Activated naive CD8-positive, alpha-beta T cell treated with anti-CD3 and anti-CD28 coated beads, Interleukin-2, amount 10 ng/mL, durations not matched to agents 7 days and 5 days (primary cell): ENCODE measurements around the gene PAX3. TPM values are rescaled to one million over a fixed set of nuclear protein-coding genes. Genes with fewer than 3 reads are reported as not detected.

Experiments
- ATAC-seq: fragments of 150-1000 bp; cut with Tn5 transposase; one replicate; pipeline ENCODE4 v1.10.0; 2021; ENCODE audit warnings: low read depth, moderate library complexity
- POLR2A ChIA-PET: fragments of 350-600 bp; sonication (Branson Sonifier 250); formaldehyde crosslinking; loops from one replicate; lab custom pipeline; 2021; ENCODE audit warnings: antibody characterized with exemption; lab: Charles Lee
- DNase-seq: peaks from one replicate; pipeline ENCODE4 v3.0.0; 2021
- H3K27ac Mint-ChIP-seq: one replicate; pipeline ENCODE4 v1.8.0; 2022; ENCODE audit warnings: mild to moderate bottlenecking, mixed read lengths
- H3K27me3 Mint-ChIP-seq: one replicate; pipeline ENCODE4 v1.8.0; 2022; ENCODE audit warnings: mild to moderate bottlenecking, moderate library complexity, mixed read lengths
- H3K36me3 Mint-ChIP-seq: one replicate; pipeline ENCODE4 v1.8.0; 2021; ENCODE audit warnings: mild to moderate bottlenecking, mixed read lengths
- H3K4me1 Mint-ChIP-seq: one replicate; pipeline ENCODE4 v1.8.0; 2021; ENCODE audit warnings: mixed read lengths
- H3K4me3 Mint-ChIP-seq: one replicate; pipeline ENCODE4 v1.8.0; 2022; ENCODE audit warnings: mild to moderate bottlenecking, moderate library complexity, mixed read lengths
- H3K9me3 Mint-ChIP-seq: one replicate; pipeline ENCODE4 v1.8.0; 2021; ENCODE audit warnings: mixed read lengths
- total RNA-seq, 2 experiments: library from RNA; stranded (reverse); gene quantifications; one replicate each; pipeline ENCODE4 v1.2.3, GENCODE V29; 2021

Gene PAX3
- total RNA-seq, 2 experiments from 2014 or later = not detected

- peaks cover 9% of the 10 kb centered on the region for H3K9me3 Mint-ChIP-seq
- H3K36me3 Mint-ChIP-seq = peaks cover 6% of the 10 kb centered on the region
- no peak overlapping the region for H3K4me3 Mint-ChIP-seq
- no peak for ATAC-seq
- DNase-seq = no peak
- H3K27me3 Mint-ChIP-seq = peaks cover 98% of the 10 kb centered on the region
- H3K27ac Mint-ChIP-seq = no peak overlapping the region
- POLR2A ChIA-PET = no interaction called here
- H3K4me1 Mint-ChIP-seq = peaks cover 15% of the 10 kb centered on the region
Measured at GRCh38 chr2:222297600-222297935, 1.2 kb downstream of the PAX3 start.

GRCh38 chr2:222296911-222297599 lies 1.7 kb downstream of the PAX3 start:
- DNase-seq (peak; percentile 41), ATAC-seq (peak; percentile 22)
- H3K27me3 Mint-ChIP-seq = peaks cover 98% of the 10 kb centered on the region
- H3K4me3 Mint-ChIP-seq = no peak overlapping the region
- peaks cover 15% of the 10 kb centered on the region for H3K4me1 Mint-ChIP-seq
- H3K27ac Mint-ChIP-seq = peak overlapping the region; percentile 42
- H3K9me3 Mint-ChIP-seq = peaks cover 9% of the 10 kb centered on the region
- POLR2A ChIA-PET = no interaction called here
- H3K36me3 Mint-ChIP-seq = peaks cover 6% of the 10 kb centered on the region

GRCh38 chr2:222296311-222296741 lies 2.5 kb downstream of the PAX3 start:
- H3K4me1 Mint-ChIP-seq = peaks cover 15% of the 10 kb centered on the region
- H3K9me3 Mint-ChIP-seq = peaks cover 9% of the 10 kb centered on the region
- peak overlapping the region; percentile 1 for H3K4me3 Mint-ChIP-seq
- POLR2A ChIA-PET = no interaction called here
- H3K36me3 Mint-ChIP-seq = peaks cover 6% of the 10 kb centered on the region
- no peak overlapping the region for H3K27ac Mint-ChIP-seq
- H3K27me3 Mint-ChIP-seq = peaks cover 98% of the 10 kb centered on the region
- ATAC-seq (no peak), DNase-seq (no peak)

- ATAC-seq = no peak
Measured at GRCh38 chr2:222295368-222296062, 3.3 kb downstream of the PAX3 start.

GRCh38 chr2:222294996-222295367 lies 3.8 kb downstream of the PAX3 start:
- Mint-ChIP-seq H3K9me3 (peaks cover 15% of the 10 kb centered on the region), H3K36me3 (peaks cover 6% of the 10 kb centered on the region), H3K27ac (peak overlapping the region; percentile 12), H3K4me1 (peaks cover 17% of the 10 kb centered on the region), H3K27me3 (peaks cover 97% of the 10 kb centered on the region), H3K4me3 (peak overlapping the region; percentile 55)
- DNase-seq = no peak
- ATAC-seq = no peak
- POLR2A ChIA-PET = no interaction called here

More at GRCh38 chr2:222295368-222296062, 3.3 kb downstream of the PAX3 start:
- H3K27me3 Mint-ChIP-seq = peaks cover 97% of the 10 kb centered on the region
- peaks cover 11% of the 10 kb centered on the region for H3K9me3 Mint-ChIP-seq
- peak overlapping the region; percentile 55 for H3K4me3 Mint-ChIP-seq
- DNase-seq = no peak
- peak overlapping the region; percentile 12 for H3K27ac Mint-ChIP-seq
- peaks cover 6% of the 10 kb centered on the region for H3K36me3 Mint-ChIP-seq
- POLR2A ChIA-PET = no interaction called here
- peaks cover 15% of the 10 kb centered on the region for H3K4me1 Mint-ChIP-seq

GRCh38 chr2:222293660-222294630 lies 4.9 kb downstream of the PAX3 start:
- ATAC-seq (no peak), DNase-seq (no peak)
- H3K4me3 Mint-ChIP-seq = no peak overlapping the region
- peaks cover 97% of the 10 kb centered on the region for H3K27me3 Mint-ChIP-seq
- H3K36me3 Mint-ChIP-seq = peaks cover 4% of the 10 kb centered on the region
- no peak overlapping the region for H3K27ac Mint-ChIP-seq
- POLR2A ChIA-PET = no interaction called here
- H3K9me3 Mint-ChIP-seq = peaks cover 10% of the 10 kb centered on the region
- H3K4me1 Mint-ChIP-seq = peaks cover 13% of the 10 kb centered on the region

- H3K27ac Mint-ChIP-seq = no peak overlapping the region
- peaks cover 13% of the 10 kb centered on the region for H3K4me1 Mint-ChIP-seq
- peaks cover 9% of the 10 kb centered on the region for H3K9me3 Mint-ChIP-seq
- ATAC-seq (no peak), DNase-seq (no peak)
- peaks cover 96% of the 10 kb centered on the region for H3K27me3 Mint-ChIP-seq
- H3K36me3 Mint-ChIP-seq = peaks cover 4% of the 10 kb centered on the region
- no peak overlapping the region for H3K4me3 Mint-ChIP-seq
- POLR2A ChIA-PET = no interaction called here
Measured at GRCh38 chr2:222292149-222293134, 6.4 kb downstream of the PAX3 start.

GRCh38 chr2:222291485-222291841 lies 7.3 kb downstream of the PAX3 start:
- DNase-seq = no peak
- POLR2A ChIA-PET = no interaction called here
- no peak overlapping the region for H3K4me3 Mint-ChIP-seq
- no peak overlapping the region for H3K27ac Mint-ChIP-seq
- H3K9me3 Mint-ChIP-seq = peaks cover 9% of the 10 kb centered on the region
- H3K27me3 Mint-ChIP-seq = peaks cover 95% of the 10 kb centered on the region
- H3K4me1 Mint-ChIP-seq = peaks cover 11% of the 10 kb centered on the region
- ATAC-seq = no peak
- peaks cover 4% of the 10 kb centered on the region for H3K36me3 Mint-ChIP-seq

GRCh38 chr2:222290736-222291484 lies 7.9 kb downstream of the PAX3 start:
- no peak for ATAC-seq
- no peak for DNase-seq
- POLR2A ChIA-PET = no interaction called here
- H3K27ac Mint-ChIP-seq = no peak overlapping the region
- H3K4me1 Mint-ChIP-seq = peaks cover 9% of the 10 kb centered on the region
- H3K36me3 Mint-ChIP-seq = peaks cover 2% of the 10 kb centered on the region
- H3K27me3 Mint-ChIP-seq = peaks cover 91% of the 10 kb centered on the region
- peaks cover 7% of the 10 kb centered on the region for H3K9me3 Mint-ChIP-seq
- H3K4me3 Mint-ChIP-seq = no peak overlapping the region

- Mint-ChIP-seq H3K27me3 (peaks cover 86% of the 10 kb centered on the region), H3K36me3 (peaks cover 2% of the 10 kb centered on the region), H3K4me1 (peaks cover 7% of the 10 kb centered on the region), H3K9me3 (peaks cover 7% of the 10 kb centered on the region), H3K4me3 (no peak overlapping the region), H3K27ac (no peak overlapping the region)
- ATAC-seq (no peak), DNase-seq (no peak)
- POLR2A ChIA-PET = no interaction called here
Measured at GRCh38 chr2:222290401-222290735, 8.4 kb downstream of the PAX3 start.

GRCh38 chr2:222289278-222290160 lies 9.3 kb downstream of the PAX3 start:
- no peak overlapping the region for H3K4me3 Mint-ChIP-seq

More at GRCh38 chr2:222289278-222290160, 9.3 kb downstream of the PAX3 start:
- no peaks in the 10 kb centered on the region for H3K36me3 Mint-ChIP-seq
- H3K4me1 Mint-ChIP-seq = peaks cover 3% of the 10 kb centered on the region
- POLR2A ChIA-PET = no interaction called here
- H3K27ac Mint-ChIP-seq = no peak overlapping the region
- DNase-seq = no peak
- H3K9me3 Mint-ChIP-seq = peaks cover 6% of the 10 kb centered on the region
- peaks cover 77% of the 10 kb centered on the region for H3K27me3 Mint-ChIP-seq
- ATAC-seq = no peak
